Measurements from ENCODE around the gene RCOR2.

Gene RCOR2

DNA sequence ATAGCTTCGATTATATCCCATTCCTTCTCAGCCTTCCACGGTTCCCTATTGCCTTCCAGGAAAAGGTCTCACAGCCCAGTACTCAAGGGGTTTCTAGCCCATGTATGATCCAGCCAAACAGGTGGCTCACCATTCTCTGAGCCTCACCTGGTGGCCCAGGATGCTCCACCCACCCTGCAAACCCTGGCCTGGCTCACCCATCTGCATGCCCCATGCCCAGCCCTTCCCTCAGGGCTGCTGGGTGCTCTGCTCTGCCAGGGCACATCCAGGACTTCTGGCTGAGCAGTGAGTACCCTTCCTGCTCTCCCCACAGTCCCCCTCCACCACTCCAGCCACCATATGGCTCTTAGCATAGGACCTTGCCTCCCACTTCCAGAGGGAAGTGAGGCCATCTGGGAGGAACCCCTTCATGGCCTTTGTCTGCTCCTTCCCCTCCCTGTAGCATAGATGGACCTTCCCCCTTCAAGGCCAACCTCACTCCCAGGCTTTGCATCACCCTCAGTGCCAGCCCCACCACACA, 5.8 kb upstream of the RCOR2 start:
- DNase-seq = no peak

DNA sequence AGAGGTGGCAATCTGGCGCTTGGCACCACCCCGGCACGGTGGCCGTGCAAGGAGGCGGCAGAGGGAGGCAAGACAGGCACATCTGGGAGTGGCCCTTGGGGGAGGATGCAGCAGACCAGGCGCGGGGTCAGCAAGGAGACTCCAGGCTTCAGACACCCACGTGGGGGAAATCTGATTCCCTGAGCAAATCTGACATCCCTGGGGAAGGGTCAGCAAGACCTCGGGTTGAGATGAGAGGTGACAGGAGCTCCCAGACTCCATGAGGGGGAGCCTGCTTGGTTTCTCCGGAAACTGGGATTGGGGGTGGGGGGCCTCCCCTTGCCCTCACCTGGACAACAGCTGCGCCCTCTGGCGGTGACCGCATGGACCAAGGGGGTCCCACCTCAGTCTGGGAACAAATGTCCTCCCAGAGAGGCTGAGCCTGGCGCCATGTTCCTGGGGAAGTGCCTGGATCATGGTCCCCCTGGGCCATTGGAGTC, 4.0 kb upstream of the RCOR2 start:
- peak; percentile 48 for DNase-seq

DNA sequence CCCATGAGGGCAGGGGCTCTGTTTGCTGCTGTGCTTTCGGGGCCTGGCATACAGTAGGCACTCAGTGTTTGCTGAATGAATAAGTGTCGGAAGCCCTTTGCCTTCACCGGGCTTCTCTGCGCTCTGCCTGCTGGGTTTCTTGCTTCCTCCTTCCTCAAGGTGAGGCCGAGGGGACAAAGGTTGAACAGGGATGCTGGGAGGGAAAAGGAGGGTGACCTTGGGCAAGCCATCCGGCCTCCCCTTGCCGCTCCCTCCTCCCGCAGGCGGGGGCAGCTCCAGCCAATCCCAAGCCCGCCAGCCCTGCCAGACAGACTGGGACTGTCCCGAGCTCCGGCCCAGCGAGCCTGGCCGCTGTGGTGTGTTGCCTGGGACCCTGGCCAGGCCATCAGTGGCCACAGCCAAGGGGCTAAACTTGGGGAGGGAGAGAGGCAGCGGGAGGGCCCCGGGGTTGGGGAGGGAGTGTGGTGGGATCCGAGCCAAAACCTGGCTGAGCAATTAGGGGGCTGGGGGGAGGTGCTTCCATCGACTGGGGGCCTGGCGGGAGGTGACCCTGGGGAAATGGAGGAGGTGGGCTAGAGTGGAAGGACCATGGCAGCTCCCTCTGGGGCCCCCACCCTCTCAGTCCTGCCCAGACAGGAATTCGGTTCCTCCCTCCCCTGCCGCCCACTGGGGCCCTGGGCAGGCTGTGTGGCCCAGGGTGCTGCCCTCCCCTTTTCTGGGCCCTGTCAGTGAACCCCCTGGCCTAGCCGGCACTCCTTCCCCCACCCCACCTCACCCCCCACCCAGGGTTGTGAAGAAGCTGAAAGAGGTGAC, 3.4 kb upstream of the RCOR2 start:
- DNase-seq = no peak

DNA sequence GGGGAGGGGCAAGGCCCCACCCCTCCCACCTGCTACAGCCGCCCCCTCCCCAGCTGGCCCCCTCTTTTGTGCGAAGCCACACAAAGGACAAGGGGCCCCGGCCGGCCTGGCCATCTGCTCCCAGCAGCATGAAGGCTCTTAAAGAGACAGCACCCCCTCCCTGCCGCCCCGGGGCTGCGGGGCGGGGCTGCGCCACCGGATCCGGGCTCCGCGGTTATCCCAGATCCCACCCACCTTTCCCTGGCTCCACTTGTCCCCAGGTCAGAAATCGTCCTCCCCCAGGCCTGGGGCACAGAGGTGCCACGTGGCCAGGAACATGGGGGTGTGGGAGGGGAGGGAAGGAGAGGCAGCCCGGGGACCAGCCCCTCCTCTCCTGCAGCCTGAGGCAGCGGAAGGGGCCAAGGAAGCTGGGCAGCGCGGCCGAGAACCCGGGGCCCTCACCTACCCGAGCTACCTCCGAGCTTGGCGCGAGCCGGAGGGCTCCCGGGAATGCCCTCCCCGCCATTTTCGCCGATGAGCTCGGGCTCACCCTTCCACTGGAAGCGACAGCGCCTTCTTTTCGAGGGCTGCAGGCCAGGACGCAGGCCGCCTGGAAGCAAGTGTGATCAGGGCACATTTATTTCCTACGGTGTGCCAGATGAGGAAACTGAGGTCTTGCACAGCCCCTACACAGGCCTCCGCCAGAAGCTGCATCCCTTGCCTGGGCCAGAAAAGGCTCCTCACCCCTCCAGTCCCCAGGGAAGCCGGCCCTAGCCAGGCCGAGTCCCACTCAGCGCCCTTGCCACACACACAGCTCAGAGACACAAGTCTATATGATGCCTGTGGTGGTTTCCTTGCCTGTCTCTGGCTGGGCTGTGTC, 2.5 kb upstream of the RCOR2 start:
- no peak for DNase-seq

DNA sequence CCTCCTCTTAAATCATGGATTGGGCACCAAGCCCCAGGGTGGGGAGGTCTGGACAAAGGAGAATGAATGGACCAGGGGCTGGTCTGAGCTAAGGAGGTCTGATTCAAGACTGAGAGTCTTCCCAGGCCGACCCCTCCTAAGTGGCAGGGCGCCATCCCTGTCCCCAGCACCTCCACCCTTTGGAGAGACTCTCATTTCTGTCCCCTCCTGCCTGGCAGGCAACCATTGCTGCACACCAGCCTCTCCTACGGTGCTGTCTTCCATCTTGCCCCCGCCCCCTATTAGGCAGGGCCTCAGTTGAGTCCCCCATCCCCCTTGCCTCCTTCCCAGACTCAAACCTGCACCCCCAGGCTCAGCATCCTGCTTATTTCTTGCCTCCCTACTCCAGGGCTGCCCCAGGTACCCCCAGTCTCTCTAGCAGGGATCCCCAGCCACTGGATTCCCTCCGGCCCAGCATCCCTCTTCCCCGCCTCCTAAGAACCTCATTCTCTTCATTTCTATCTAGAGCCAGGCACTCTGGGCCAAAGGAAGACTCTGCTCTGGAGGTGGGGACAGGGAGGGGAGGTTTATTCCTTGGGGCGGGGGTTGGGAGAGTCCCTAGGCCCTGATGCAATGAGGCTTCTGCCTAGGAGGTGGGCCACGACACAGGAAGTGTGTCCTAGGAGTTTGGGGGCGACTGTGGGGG, 1.7 kb upstream of the RCOR2 start:
- DNase-seq = no peak

DNA sequence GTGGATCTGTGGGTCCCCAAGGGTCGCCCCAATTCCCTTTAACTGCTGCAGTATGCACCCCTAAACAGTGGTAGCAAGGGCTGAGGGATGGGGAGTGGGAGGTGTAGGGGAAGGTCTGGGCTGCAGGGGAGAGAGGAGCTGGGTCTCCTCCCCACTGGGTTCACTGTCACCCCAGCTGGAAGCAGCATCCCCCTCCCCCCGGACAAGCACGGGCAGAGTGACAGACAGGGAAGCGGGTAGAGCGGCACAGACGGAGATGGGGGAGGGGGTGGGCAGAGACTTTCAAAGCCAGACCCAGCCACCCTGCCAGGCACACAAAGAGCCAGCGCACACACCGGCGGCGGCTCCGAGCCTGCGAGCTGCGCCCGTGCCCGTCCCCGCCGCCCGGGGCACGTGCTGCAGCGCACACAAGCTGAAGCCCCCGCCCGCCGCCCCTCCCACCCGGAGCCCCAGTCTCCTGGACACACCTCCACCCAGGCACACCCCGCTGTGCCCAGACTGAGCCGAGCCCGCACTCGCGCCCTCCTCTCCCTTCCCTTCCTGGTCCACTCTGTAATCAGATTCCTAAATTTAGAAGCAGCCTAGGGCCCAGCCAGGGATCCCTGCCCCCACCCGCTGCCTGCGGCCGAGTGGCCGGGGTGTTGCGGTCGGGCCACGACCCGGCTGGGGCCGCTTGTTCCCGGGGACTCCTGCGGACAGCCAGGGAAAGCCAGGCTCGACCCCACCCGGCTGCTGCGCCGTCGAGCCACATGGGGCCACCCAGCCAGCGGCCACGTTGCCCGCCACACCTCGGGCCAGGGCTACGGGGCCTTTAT, 935 bp upstream of the RCOR2 start:
- peak; percentile 55 for DNase-seq

DNA sequence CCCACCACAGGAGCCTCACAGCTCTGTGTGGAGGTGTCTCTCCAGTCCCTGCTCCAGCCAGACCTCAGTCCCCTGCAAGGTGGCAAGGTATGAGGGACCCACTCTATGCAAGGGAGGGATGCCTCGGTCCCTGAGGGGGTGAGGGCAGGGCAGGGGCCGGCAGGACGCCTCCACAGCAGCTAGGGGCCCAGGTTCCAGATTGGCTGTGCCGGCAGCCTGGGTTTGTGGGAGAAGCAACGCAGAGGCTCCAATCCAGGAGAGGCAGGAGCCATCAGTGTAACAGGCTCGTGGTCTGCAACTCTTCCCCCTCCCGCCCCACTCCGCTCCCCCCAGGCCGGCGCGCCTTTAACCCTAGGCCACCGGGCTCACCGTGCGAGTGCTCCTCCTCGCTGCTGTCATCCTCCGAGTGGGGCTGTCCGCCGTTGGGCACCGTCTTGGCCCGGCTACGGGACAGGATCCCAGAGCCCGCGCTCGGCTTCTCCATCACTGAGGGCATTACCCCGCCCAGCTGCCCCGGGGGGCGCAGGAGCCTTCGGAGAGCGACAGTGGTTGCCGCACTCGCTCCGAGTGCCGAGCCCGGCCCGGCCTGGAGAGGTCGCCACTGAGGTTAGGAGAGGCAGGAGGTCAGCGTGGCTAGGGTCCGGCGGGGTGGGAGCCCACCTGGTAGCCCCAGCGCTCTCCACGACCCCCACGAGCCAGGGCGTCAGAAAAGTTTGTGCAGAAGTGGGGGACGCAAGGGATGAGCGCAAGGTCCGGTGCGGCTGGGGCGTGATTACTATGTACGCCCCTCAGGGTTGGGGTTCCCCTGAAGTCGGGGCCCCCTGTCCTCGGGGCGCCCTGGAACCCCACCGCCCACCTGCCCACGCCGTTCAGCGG, 765 bp downstream of the RCOR2 start:
- peak; percentile 50 for DNase-seq

DNA sequence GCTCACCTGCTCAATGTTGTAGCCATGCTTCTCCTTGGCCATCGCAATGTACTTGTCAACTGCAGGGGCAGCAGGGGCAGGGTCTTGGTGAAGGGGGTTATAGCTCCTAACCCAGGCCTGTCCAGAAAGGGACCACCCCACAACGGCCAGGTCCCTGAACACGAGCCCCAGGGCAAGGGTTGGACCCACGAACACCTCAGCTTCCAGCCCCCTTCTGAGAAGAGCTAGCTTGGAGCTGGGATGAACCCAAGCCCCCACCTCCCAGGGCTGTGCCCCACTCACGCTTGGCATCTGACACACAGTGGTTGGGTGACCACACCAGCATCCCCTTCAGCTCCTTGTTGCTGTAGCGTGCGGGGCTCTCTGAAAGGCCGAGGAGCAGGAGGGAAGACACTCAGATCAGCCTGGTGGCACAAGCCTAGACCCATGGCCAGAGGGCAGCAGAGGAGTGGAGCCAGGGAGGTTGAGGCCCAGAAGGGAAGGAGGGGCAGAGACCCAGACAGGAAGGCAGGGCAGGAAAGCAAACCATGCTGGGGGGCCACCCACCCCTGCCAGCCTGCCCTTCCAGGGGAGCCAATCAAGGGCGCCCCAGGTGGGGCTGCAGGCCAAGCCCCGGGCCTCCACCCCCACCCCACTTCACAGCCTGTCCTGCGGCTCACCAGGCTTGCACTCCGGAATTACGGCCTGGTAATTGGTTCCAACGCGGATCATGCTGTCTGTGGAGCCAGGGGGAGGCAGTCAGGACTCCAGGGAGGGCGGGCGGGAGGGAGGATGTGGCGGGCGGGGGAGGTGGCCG, 1.9 kb downstream of the RCOR2 start:
- DNase-seq = no peak

DNA sequence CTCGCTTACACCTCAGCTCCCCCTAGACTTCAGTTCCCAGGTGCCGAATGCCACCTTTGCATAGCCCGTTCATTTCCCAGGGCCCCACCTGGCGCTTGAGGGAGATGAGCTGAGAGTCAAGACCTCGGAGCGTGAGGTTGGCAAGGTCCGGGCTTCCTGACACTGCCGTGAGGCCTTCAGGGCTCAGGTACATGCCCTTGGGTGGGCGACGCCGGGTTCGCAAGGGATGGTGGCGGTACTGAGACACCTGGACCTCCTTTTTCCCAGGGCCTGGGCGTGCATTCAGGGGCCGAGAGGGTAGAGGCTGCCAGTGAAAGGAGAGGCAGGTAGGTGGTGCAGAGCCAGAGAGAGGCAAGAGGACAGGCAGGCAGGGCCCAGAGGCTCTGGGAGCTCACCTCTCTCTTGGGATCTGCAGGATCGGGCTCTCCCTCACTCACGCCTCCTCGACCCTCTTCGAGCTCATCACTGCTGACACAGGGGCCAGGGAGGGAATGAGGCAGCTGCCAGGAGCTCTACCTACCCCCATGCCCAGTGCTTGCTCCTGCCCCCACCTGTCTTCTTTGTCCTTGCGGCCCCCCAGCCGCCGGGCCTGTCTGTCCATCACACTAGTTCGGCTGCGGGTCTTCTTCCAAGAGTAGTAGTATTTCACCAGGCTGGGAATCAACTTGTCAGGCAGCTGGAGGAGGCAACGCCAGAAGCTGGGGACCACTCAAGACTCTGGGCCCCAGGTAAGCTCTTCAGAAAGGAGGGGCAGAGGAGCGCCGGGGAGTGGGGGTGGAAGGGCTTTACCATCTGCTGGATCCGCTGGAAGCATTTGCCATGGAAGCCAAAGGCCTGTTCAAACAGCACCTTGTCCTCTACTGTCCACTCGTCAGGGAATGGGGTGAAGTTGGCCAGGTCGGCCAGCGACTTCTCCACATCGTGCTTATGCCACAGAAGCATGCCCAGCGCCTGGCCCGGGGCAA, 2.8 kb downstream of the RCOR2 start:
- DNase-seq = no peak

DNA sequence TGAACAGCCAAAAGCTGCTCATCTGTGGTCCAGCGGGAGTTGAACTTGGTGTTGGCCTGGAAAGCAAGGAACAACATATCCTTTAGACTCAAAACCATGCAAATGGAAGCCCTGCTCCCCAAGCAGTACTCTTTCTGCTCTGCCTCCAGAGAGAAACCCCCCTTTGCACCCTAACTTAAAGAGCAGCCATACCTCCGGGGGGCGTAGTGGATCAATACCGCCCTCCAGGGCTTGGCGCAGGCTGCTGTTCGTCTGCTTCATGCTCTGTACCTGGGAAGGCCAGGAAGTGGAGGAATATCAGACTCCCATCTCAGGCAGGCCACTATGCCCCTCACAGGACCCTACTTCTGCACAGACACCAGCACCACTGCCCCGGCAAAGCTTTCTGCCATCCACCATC, 4.3 kb downstream of the RCOR2 start:
- no peak for DNase-seq

DNA sequence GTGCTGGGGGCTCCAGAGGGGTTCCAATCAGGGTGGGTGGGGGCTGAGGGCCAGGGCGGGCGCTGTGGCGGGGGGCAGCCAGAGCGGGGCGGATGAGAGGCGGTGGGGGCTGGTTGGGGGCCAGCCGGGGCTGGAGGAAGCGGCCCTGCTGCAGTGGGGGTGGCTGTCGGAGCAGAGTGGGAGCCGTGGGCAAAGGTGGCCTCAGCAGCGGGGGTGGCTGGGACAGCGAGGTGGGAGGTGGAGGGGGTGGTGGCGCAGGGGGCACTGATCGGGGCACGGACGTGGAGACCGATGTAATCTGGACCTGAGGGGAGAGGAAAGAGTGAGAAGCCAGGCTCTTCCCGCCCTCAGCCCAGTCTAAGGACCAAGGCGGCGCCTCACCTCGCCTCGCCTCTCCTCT, 5.1 kb downstream of the RCOR2 start:
- DNase-seq = no peak

DNA sequence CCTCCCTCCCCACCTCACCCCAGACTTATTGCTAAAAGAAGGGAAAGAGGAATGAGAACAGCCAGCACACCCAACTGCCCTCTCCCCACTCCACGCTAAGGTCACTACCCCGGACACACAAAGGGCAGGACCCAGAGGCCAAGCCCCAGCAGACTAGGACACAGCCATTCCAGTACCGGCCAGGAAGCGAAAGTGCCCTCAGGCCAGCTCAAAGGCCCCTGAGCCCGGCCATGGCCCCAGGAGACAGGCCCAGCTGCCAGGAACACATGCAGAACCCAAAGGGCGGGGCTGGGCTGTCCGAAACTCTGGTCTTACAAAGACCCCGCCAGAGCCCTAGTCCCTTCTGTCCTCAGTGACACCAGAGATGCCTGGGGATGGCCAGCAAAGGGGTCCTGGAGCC, 5.5 kb downstream of the RCOR2 start:
- DNase-seq = no peak

DNA sequence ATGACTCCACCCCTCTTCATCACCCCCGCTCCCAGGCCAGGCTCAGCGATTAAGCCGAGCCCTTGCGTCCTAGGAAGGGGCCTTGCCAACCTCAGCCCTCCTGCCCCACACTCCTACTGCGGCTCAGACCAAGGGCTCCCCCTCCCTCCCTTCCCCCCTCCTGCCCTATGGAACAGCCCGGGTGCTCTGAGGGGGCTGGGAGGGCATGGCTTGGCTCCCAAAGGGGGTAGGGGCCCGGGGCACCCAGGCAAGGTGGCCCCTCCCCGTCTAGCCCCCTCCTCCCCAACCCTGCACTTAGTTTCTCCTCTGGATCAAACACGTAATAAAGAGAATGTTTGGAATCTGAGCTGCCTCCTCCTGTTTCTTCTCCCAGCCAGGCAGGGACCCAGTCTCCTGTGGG, 6.3 kb downstream of the RCOR2 start:
- DNase-seq = no peak

DNA sequence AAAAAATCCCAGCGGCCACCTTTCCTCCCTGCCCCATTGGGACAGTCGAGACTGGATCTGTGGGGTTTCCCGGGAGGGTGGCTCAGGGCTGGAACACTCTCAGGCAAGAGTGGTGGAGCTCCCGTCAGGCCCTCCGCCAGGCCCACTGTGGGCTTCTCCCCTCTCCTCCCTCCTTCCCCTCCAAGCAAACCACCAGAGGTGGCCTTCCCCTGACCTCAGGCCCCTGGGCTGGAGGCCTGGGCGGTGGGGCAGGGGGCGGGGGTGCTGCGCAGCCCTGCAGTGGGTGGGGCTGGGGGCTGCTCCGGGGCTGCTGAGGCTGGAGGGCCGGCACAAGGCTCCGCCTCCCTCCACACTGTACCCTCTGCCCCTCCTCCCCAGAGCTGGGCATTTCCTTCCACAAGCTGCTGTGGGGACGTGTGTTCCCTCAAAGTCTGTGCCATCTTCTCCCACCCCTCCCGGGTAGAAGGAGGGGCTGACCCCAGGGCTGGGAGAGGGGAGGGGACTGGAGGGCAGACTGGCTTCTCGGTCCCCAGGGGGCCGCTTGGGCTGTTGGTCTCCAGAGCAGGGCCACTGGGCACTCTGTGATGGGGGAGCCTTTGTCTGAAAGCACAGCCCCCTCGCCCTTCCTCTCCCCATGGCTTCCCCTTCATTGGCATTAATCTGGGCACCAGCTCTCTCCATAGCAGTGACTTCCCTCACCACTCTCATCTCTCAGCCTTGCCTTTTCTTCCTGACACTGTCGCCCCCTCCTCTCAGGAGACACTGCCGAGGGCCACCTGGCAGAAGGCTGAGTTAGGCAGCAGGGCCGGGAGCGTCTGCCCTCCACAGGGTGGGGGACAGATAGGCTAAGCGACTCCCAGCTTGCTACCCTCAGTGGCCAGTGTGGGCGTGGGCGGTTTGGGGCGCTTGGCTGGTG, 7.1 kb downstream of the RCOR2 start:
- no peak for DNase-seq

DNA sequence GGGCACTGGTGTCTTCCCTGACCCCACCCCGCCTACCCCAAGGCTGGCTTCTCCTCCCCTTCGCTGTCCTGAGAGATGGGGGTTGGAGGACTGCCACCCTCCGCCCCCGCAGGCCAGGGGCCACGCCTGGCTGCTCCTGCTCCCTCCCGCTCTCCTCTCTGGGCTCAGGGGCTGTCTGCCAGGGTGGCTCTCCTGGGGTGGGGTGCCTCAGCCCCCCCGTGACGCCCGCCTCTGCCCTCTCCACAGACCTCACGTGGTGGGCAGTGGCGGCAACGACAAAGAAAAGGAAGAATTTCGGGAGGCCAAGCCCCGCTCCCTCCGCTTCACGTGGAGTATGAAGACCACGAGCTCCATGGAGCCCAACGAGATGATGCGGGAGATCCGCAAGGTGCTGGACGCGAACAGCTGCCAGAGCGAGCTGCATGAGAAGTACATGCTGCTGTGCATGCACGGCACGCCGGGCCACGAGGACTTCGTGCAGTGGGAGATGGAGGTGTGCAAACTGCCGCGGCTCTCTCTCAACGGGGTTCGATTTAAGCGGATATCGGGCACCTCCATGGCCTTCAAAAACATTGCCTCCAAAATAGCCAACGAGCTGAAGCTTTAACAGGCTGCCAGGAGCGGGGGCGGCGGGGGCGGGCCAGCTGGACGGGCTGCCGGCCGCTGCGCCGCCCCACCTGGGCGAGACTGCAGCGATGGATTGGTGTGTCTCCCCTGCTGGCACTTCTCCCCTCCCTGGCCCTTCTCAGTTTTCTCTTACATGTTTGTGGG, 8.1 kb downstream of the RCOR2 start:
- DNase-seq = no peak

DNA sequence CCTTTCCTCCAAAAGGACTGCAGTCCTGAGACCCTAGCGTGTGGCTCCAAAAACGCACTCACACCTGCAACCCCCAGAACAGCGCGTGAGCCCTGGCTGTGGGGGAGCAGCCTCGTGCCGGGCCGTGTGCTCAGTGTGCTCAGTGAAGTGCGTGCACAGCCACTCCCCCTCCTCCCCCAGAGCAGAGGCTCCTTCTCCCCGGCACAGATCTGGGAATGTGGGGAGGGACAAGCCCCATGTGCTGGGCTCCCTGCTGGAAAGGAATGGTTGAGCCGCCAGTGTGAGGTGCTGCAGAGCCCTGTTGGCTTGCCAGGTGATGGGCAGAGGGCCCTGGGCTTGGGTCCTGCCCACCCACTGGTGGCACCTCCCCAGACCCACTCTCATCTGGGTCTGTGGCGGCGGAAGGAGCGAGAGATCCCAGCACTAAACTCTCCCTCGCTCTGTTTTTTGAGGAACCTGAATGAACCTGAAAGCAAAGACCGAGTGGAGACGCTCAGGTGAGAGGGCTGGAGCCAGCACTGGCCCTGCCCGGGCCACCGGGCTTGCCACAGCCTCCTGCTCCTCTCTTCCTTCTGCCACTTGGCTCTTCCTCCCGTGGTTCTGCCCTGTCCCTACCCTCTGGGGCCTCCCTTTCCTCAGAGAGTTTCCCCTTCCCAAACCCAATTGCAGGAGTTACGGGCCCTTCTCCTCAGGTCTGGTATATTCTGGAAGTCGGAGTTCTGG, 9.0 kb downstream of the RCOR2 start:
- DNase-seq = no peak

DNA sequence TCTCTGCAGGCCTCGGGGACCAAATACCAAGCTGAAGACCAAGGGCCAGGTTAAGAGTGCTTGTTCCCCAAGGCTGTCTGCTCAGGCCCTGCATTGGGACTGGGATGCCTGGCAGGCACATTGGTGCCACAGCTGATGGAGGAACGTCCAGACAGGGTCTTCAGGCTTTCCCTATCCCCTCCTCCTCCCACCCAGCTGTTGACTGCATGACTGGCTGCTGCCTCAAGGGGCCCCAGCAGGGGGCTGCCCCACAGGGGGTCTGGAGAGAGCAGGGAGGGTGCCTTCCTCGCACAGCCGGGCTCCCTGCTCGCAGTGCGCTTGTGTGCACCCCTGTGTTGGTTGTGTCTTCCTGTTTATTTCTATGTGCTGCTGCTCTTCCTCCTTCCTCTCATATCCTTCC, 9.9 kb downstream of the RCOR2 start:
- DNase-seq = no peak
